GM19099 (cell line): Measurements from ENCODE around the gene SNAPC3.
A peak's percentile ranks its signal among the peaks of the same experiment; 100 is the strongest.

Source experiments
- POLR2A ChIP-seq: IDR thresholded peaks from 3 replicates; pipeline ENCODE4 v1.6.1; 2011; ENCODE audit warnings: low read depth; ENCODE audit not compliant: insufficient read length; ENCODE audit errors: extremely low read depth

The SNAPC3 gene

DNA sequence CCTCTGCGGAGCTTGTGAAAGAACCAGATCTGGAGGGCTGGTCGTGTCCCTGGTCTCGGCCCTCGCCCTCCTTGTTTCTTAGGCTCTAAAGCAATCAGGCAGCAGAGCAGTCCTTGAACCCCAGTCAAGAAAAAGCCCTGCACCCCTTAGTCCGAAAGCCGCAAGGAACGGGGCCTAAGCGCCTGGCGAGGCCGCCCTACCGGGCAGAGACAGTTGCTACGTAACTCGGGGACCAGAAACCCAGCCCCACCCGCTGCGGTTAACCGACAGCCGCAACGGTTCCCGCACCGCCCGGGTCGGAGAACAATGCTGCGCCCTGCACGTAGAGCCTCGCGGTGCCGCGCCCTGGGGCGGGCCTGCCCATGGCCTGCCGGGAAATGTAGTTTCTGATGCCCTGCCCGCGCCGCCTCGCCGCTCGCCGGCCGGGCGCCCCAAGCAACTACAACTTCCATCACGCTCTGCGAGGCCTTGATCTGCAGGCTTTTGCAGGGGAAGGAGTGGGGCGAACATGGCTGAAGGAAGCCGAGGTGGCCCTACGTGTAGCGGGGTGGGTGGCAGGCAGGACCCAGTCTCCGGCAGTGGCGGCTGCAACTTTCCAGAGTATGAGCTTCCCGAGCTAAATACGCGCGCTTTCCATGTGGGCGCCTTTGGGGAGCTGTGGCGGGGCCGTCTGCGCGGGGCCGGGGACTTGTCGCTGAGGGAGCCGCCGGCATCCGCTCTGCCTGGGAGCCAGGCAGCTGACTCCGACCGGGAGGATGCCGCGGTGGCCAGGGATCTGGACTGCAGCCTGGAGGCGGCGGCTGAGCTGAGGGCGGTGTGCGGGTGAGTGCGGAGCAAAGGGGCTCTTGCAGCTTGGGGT, at the start of gene SNAPC3:
Gene SNAPC3, plus strand, starts transcription at position 505 of the 859 bp plus-strand sequence. Its CDS starts 4 bp downstream, at position 509.
- peak; percentile 84 for TF ChIP-seq POLR2A

DNA sequence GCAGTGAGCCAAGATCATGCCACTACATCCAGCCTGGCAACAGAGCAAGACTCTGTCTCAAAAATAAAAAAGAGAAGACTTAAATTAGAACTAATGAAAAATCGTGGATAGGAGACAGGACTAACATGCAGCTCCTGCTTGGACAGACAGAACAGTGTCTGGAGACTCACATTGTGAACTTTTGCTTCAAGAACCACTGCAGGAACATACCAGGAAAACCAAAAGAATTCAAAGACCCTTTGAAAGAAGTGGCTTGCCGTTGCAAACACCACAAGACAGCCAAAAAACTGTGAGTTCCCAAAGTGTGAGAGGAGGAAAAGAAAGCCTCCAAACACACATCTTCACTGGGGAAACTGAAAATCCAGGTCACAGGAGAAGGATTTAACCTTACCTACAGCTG, 48.8 kb upstream of the SNAPC3 start:
- no peak for TF ChIP-seq POLR2A

- TF ChIP-seq POLR2A: no peak
These were observed 48.4 kb upstream of the SNAPC3 start for GRCh38 chr9:15374310-15374709.

- TF ChIP-seq POLR2A: no peak
These were observed 47.9 kb upstream of the SNAPC3 start for GRCh38 chr9:15374825-15375224.

DNA sequence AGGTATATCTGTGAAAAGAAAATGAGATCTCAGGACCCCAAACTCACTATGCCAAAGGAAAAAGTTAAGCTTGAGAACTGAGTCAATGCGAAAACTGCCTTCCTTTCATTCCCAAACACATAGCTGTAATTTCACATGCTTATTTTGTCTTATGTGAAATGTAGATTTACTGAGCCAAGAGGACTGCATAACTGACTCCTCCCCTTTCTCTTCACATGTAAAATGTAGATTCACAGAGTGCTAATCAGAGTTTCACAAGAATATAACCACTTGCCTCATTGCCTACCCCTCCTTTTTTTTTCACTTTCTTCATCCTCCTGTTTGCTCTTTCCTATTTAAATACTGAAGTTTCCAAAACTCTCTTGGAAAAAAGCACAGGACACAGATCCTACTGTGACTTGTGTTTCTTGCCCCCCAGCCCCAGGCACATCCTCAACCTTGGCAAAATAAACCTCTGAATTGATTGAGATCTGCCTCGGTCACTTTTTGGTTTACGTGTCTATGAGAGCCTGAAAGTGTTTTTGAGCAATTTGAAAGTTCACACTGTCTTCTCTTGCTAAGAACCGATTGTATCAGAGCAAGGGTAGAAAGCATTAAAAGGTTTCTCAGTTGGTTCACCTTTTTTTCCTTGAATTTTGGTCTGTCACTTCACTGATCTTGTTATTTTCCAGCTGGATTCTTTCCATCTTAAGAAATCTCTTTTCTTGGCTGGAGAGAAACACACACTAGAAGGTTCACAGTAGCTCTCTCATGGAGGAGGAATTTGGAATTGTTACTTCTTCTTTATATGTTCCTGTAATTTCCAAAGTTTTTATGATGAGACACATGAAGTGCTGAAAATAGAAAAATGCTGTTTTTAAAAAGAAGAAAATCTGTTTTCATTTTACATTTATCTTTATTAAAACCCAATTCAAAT, 44.8 kb upstream of the SNAPC3 start:
- no peak for TF ChIP-seq POLR2A

- no peak for TF ChIP-seq POLR2A
These were observed 41.2 kb upstream of the SNAPC3 start for GRCh38 chr9:15381491-15381890.

DNA sequence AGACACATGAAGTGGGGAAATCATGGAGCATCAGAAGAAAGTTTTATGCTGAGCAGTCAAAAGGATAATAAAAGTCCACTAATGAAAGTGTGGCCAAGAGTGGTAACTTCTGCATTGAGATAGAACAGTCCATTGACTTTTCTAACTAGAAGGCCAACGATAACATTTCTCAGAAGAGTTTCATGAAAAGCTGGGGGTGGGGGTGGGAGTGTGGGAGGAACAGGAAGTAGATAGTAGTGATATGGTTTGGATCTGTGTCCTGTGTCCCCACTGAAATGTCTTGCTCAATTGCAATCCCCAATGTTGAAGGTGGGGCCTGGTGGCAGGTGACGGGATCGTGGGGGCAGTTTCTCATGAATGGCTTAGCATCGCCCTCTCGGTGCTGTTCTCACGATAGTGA, 36.2 kb upstream of the SNAPC3 start:
- no peak for TF ChIP-seq POLR2A

- no peak for TF ChIP-seq POLR2A
These were observed 33.5 kb upstream of the SNAPC3 start for GRCh38 chr9:15389173-15389572.

- TF ChIP-seq POLR2A: no peak
These were observed 33.0 kb upstream of the SNAPC3 start for GRCh38 chr9:15389631-15390030.

- no peak for TF ChIP-seq POLR2A
These were observed 32.5 kb upstream of the SNAPC3 start for GRCh38 chr9:15390201-15390600.

GRCh38 chr9:15392363-15392762, 30.3 kb upstream of the SNAPC3 start:
- no peak for TF ChIP-seq POLR2A

GRCh38 chr9:15400281-15400941, 22.3 kb upstream of the SNAPC3 start:
- no peak for TF ChIP-seq POLR2A

DNA sequence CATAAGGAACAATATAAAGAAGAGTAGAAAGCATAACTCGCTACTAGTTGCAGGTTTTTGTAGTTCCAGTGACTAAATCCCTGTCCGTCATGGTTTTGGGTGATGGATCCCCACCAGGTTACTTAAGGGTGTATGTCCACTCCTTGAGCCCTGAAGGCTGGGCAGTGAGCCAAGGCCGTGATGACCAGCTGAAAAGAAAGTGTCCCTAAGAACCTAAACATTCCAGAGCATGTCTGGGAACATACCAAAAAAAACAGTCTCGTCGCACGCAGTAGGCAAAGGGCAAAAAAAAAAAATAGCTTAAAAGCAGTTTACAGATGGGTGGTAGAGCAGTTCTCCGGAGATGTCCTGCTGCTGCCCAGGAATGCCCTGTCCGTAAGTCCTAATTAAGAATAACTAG, 21.4 kb upstream of the SNAPC3 start:
- TF ChIP-seq POLR2A: no peak

DNA sequence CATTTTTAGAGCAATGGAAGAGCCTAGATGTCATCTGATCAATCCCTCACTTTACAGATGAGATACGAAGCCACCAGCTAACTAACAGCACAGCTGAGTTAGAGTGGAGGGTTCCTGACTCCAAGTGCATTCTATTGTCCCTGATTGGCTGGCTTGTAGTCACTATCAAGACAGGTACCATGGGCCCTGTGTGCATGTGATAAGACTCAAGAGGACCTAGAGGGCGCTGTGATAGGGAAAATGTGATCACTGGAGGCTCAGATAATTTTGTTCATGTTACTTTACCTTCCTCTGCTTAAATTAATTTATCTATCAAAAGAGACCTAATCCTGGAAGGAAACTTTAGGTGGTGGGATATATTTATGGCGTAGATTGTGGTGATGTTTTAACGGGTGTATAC, 19.5 kb upstream of the SNAPC3 start:
- no peak for TF ChIP-seq POLR2A

DNA sequence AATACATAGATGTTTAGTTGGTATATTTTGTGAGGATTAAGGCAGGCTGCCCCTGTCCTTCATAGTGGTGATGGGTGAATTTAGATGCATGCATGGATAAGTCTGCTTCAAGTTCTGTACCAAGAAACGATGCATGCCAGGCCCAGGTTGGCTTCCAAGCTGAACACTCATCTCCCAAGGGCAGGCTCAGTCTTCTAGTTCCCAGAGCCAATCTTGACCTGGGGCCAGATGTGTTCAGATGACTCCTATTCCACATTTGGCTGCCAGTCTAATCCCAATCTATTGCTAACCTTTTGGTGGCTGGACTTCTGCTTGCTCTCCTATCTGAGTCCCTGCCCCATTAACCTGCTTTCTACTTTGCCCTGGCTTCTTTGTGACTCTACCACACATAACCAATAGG, 18.5 kb upstream of the SNAPC3 start:
- no peak for TF ChIP-seq POLR2A
